AG09309 (cell line): Measurements from ENCODE around the gene CFAP58.

Experiments used
- DNase-seq: peaks from one replicate; pipeline ENCODE4 v3.0.0-alpha.2; 2010; ENCODE audit warnings: low read depth
- H3K4me3 ChIP-seq: 2 replicates; pipeline ENCODE4 v1.5.1; 2011; ENCODE audit warnings: mild to moderate bottlenecking, low read depth, low read length, moderate library complexity; ENCODE audit not compliant: control insufficient read depth
- CTCF ChIP-seq: IDR thresholded peaks from 2 replicates; pipeline ENCODE4 v1.5.1; 2011; ENCODE audit warnings: mild to moderate bottlenecking, low read depth, low read length, inconsistent platforms; ENCODE audit not compliant: insufficient read depth, control insufficient read depth; ENCODE audit errors: missing control alignments

Gene CFAP58

GRCh38 chr10:104437226-104437625 lies 83.6 kb downstream of the CFAP58 start:
- TF ChIP-seq CTCF, result no peak
- H3K4me3 ChIP-seq, result no peak overlapping the region
- no peak for DNase-seq

DNA sequence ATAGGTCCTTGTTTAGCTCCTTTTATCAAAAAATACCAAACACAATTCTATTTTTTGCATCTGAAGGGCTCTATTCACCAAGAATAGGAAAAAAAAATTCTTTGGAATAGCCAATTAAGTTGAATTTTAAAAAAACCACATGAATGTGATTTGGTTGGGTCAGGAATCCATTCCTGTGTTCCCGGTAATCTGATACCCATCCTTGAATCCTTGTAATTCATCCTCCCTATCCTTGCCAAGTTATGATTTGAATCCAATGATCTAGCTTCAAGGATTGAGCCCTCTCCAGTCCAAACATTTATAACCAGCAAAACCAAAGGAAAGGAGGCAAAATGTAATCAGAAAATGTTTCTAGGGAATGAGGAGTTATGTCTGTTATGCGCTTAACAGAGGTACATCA lies 86.6 kb downstream of the CFAP58 start:
- no peak for DNase-seq
- no peak overlapping the region for H3K4me3 ChIP-seq
- no peak for TF ChIP-seq CTCF

DNA sequence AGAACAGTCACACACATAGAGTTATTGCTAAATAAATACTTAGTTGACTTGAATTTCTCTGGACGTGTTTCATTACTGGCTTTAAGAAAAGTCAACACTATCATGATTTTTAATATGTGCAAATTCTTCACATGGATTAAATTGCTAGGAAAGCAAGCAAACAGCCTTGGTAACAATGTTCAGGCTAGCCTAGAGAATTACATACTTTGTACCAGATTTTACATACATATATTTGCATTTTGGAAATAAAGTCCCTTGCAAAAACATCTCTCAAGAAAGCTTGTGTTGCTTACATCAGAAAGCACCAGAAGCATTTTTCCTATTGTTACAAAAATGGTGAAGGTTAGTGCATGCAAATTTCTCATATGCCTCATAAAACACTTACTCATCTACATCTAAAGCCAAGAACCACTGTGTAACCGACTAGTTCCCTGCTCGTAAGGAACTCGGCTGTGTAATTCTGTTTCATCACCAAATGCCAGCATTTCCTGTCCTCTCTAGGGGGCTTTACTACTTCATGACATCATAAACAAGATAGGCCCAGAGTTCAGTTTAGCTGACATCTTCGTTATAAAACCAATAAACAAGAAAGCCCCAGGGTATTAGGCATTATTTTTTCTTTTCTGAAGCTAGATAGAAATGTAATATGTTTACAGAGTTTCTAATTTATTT lies 87.8 kb downstream of the CFAP58 start:
- DNase-seq, result peak; percentile 94
- no peak for TF ChIP-seq CTCF
- H3K4me3 ChIP-seq, result no peak overlapping the region

DNA sequence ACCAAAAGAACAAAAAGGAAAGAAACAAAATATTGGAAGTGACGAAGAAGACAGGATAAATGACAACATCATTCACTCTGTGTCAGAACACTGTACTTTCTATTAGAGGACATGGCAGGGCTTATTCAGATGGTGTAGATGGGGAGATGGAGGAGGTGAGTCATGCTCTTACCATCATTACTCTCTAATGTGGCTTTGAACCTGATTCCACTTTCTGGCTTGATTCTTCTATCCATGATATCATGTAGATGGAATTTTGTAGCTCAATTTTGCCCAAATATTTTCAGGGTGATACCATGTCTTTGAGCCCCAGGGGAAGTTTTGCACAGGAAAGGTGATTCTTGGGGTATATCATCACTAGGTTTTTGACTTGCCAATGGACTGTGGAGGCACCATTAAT lies 91.7 kb downstream of the CFAP58 start:
- TF ChIP-seq CTCF, result no peak
- H3K4me3 ChIP-seq, result no peak overlapping the region
- DNase-seq, result peak; percentile 44

GRCh38 chr10:104446151-104446550 lies 92.5 kb downstream of the CFAP58 start:
- no peak for TF ChIP-seq CTCF
- no peak for DNase-seq
- no peak overlapping the region for H3K4me3 ChIP-seq

DNA sequence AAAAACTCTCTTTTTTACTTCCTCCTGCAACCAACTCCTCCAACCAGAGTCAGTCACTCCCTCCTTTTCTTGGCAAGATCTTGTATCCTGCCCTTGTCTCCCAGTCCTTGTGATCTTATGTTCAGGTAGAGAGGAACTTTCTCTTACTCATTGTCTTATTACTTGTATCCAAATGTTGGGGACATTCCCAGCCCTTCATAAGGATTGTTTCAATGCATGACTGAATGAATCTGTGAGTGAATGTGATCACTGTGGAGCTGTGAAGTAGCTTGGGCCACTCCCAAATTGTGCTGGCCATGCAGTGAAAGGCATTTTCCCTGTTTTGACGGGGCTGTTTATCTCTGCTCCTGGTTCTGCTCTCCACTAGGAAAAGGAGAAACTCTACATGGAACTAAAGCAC lies 93.7 kb downstream of the CFAP58 start:
- TF ChIP-seq CTCF, result no peak
- no peak overlapping the region for H3K4me3 ChIP-seq
- no peak for DNase-seq
